Loucy (cell line): ENCODE results near the gene SCAMP4.

Experiments used
- H2AFZ ChIP-seq: fragments of 200-600 bp; sonication (generic); 2 replicates; pipeline ENCODE4 v1.6.0; 2016; ENCODE audit warnings: antibody characterized with exemption, mild to moderate bottlenecking, low read length, moderate library complexity
- H3F3A ChIP-seq: fragments of 200-600 bp; 2 replicates; pipeline ENCODE4 v1.6.0; 2016; ENCODE audit warnings: antibody characterized with exemption, low read depth, mild to moderate bottlenecking
- H3K27me3 ChIP-seq: fragments of 200-600 bp; sonication (generic); 2 replicates; pipeline ENCODE4 v1.6.1; 2014; ENCODE audit warnings: low read length, mild to moderate bottlenecking; ENCODE audit not compliant: insufficient read depth, poor library complexity, severe bottlenecking
- H3K36me3 ChIP-seq: fragments of 200-600 bp; sonication (generic); 2 replicates; pipeline ENCODE4 v1.6.1; 2016; ENCODE audit warnings: low read length; ENCODE audit not compliant: insufficient read depth
- H3K4me1 ChIP-seq: fragments of 200-600 bp; sonication (generic); 2 replicates; pipeline ENCODE4 v1.5.1; 2014; ENCODE audit warnings: low read length, mild to moderate bottlenecking; ENCODE audit not compliant: insufficient read depth, poor library complexity, severe bottlenecking
- H3K4me2 ChIP-seq: fragments of 200-600 bp; sonication (generic); 2 replicates; pipeline ENCODE4 v1.6.0; 2014; ENCODE audit warnings: antibody characterized with exemption, low read length, low read depth, mild to moderate bottlenecking; ENCODE audit not compliant: poor library complexity, severe bottlenecking
- H3K4me3 ChIP-seq: fragments of 200-600 bp; sonication (generic); 2 replicates; pipeline ENCODE4 v1.5.1; 2014; ENCODE audit warnings: low read length, mild to moderate bottlenecking, mixed read lengths; ENCODE audit not compliant: poor library complexity, severe bottlenecking
- H3K79me2 ChIP-seq: fragments of 200-600 bp; sonication (generic); 2 replicates; pipeline ENCODE4 v1.6.1; 2014; ENCODE audit warnings: low read length; ENCODE audit not compliant: insufficient read depth
- H3K9ac ChIP-seq: fragments of 200-600 bp; sonication (generic); 2 replicates; pipeline ENCODE4 v1.6.0; 2014; ENCODE audit warnings: mild to moderate bottlenecking, low read depth, low read length, moderate library complexity; ENCODE audit not compliant: poor library complexity, severe bottlenecking
- H3K9me2 ChIP-seq: fragments of 200-600 bp; sonication (generic); replicated peaks from 2 replicates; pipeline ENCODE4 v1.6.1; 2016; ENCODE audit warnings: low read depth, low read length, mixed read lengths
- H3K9me3 ChIP-seq: fragments of 200-600 bp; sonication (generic); 2 replicates; pipeline ENCODE4 v1.6.1; 2014; ENCODE audit warnings: mild to moderate bottlenecking, antibody characterized with exemption, low read length, low read depth; ENCODE audit not compliant: insufficient read depth
- H4K20me1 ChIP-seq: fragments of 200-600 bp; sonication (generic); 2 replicates; pipeline ENCODE4 v1.6.0; 2014; ENCODE audit warnings: antibody characterized with exemption, low read length, mild to moderate bottlenecking; ENCODE audit not compliant: insufficient read depth, poor library complexity, severe bottlenecking
- EZH2phosphoT487 ChIP-seq: fragments of 200-600 bp; IDR thresholded peaks from 2 replicates; pipeline ENCODE4 v1.6.1; 2018; ENCODE audit warnings: antibody characterized with exemption, mild to moderate bottlenecking, moderate library complexity, borderline replicate concordance
- TF ChIP-seq, protein P1 (sequence below): fragments of 200-600 bp; sonication (generic); conservative IDR thresholded peaks from 2 replicates; pipeline ENCODE4 v1.5.1; 2014; ENCODE audit warnings: mild to moderate bottlenecking, antibody characterized with exemption, low read length

Gene SCAMP4

GRCh38 chr19:1868971-1869370, 36.2 kb upstream of the SCAMP4 start:
- no peak overlapping the region for H3K4me3 ChIP-seq
- H3K36me3 ChIP-seq: no peaks in the 10 kb centered on the region
- H2AFZ ChIP-seq: no peak overlapping the region
- H3K27me3 ChIP-seq: no peaks in the 10 kb centered on the region
- no peak overlapping the region for H3K9ac ChIP-seq
- H3K4me2 ChIP-seq: no peak overlapping the region
- H3K4me1 ChIP-seq: peaks cover 8% of the 10 kb centered on the region
- H3K9me2 ChIP-seq: no peaks in the 10 kb centered on the region
- peaks cover 14% of the 10 kb centered on the region for H4K20me1 ChIP-seq
- H3K79me2 ChIP-seq: peaks cover 47% of the 10 kb centered on the region
- TF ChIP-seq EZH2phosphoT487: no peak
- TF ChIP-seq, protein P1, sequence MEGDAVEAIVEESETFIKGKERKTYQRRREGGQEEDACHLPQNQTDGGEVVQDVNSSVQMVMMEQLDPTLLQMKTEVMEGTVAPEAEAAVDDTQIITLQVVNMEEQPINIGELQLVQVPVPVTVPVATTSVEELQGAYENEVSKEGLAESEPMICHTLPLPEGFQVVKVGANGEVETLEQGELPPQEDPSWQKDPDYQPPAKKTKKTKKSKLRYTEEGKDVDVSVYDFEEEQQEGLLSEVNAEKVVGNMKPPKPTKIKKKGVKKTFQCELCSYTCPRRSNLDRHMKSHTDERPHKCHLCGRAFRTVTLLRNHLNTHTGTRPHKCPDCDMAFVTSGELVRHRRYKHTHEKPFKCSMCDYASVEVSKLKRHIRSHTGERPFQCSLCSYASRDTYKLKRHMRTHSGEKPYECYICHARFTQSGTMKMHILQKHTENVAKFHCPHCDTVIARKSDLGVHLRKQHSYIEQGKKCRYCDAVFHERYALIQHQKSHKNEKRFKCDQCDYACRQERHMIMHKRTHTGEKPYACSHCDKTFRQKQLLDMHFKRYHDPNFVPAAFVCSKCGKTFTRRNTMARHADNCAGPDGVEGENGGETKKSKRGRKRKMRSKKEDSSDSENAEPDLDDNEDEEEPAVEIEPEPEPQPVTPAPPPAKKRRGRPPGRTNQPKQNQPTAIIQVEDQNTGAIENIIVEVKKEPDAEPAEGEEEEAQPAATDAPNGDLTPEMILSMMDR: no peak
- H3K9me3 ChIP-seq: no peaks in the 10 kb centered on the region
- H3F3A ChIP-seq: no peaks in the 10 kb centered on the region

DNA sequence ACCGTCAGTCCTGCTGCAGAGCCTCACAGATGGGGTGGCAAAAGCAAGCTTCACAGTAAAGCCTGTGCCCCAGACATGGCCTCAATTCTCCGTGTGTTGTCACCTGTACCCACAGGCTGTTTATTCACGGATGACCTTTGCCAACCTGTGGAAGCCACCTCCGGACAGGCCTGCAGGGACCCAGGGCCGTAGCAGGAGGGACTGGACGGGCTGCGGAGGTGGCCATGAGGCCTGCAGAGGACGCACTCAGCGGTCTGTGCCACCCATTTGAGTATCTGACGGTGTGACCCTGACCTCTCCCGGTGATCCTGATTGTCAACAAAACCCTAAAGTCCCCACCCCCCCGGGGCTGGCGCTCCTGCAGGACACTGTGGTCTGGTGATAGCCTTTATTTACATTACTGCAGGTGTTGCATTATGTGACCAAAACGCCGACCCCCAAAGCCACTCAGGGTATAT, 34.0 kb upstream of the SCAMP4 start:
- Histone ChIP-seq H3K4me3 (no peak overlapping the region), H3K9me3 (no peaks in the 10 kb centered on the region), H3K27me3 (no peaks in the 10 kb centered on the region), H4K20me1 (peaks cover 31% of the 10 kb centered on the region), H2AFZ (no peak overlapping the region), H3K9me2 (no peaks in the 10 kb centered on the region), H3K4me2 (no peak overlapping the region), H3F3A (no peaks in the 10 kb centered on the region), H3K4me1 (peaks cover 18% of the 10 kb centered on the region), H3K9ac (no peak overlapping the region), H3K36me3 (no peaks in the 10 kb centered on the region), H3K79me2 (peaks cover 56% of the 10 kb centered on the region)
- no peak for TF ChIP-seq EZH2phosphoT487
- TF ChIP-seq, protein P1: no peak

- Histone ChIP-seq H3K4me2 (no peak overlapping the region), H3K9ac (no peak overlapping the region), H3K4me1 (peaks cover 23% of the 10 kb centered on the region), H3K9me3 (no peaks in the 10 kb centered on the region), H3K79me2 (peaks cover 56% of the 10 kb centered on the region), H3K36me3 (no peaks in the 10 kb centered on the region), H3K4me3 (no peak overlapping the region), H2AFZ (no peak overlapping the region), H3K9me2 (no peaks in the 10 kb centered on the region), H4K20me1 (peaks cover 31% of the 10 kb centered on the region), H3K27me3 (no peaks in the 10 kb centered on the region), H3F3A (no peaks in the 10 kb centered on the region)
- TF ChIP-seq, protein P1: no peak
- no peak for TF ChIP-seq EZH2phosphoT487
These were observed 33.6 kb upstream of the SCAMP4 start for GRCh38 chr19:1871630-1872029.
